ENCODE data around the gene SATB1.

GRCh38 chr3:18379647-18380046 is 45.5 kb downstream of the SATB1 start:
- TF ChIP-seq POLR2A (IDR thresholded peaks at IDR 0.05): no peak
- no peak for TF ChIP-seq CTCF (IDR thresholded peaks at IDR 0.05)
